WERI-Rb-1 (cell line): ENCODE measurements around the gene SBF1.

Experiments
- DNase-seq: peaks from one replicate; pipeline ENCODE4 v3.0.0-alpha.2; 2020
- H3K27ac ChIP-seq: fragments of 250-450 bp; sonication (Bioruptor Pico); 2 replicates; pipeline ENCODE4 v1.5.1; 2020; ENCODE audit warnings: mild to moderate bottlenecking, moderate library complexity
- H3K27me3 ChIP-seq: fragments of 250-450 bp; sonication (Bioruptor Pico); 2 replicates; pipeline ENCODE4 v1.5.1; 2021; ENCODE audit warnings: mild to moderate bottlenecking, low read depth, moderate library complexity; ENCODE audit not compliant: insufficient read depth, severe bottlenecking
- H3K36me3 ChIP-seq: fragments of 250-450 bp; sonication (Bioruptor Pico); 2 replicates; pipeline ENCODE4 v1.5.1; 2020; ENCODE audit warnings: mild to moderate bottlenecking, moderate library complexity
- H3K4me3 ChIP-seq: 2 replicates; pipeline ENCODE4 v1.5.1; 2011; ENCODE audit warnings: low read depth, mild to moderate bottlenecking, control low read depth, low read length
- H3K9me3 ChIP-seq: fragments of 250-450 bp; sonication (Bioruptor Pico); 2 replicates; pipeline ENCODE4 v1.5.1; 2021; ENCODE audit warnings: mild to moderate bottlenecking, moderate library complexity; ENCODE audit not compliant: severe bottlenecking
- CTCF ChIP-seq: IDR thresholded peaks from 2 replicates; pipeline ENCODE4 v1.5.1; 2011; ENCODE audit warnings: low read depth, mild to moderate bottlenecking, control low read depth, inconsistent platforms, low read length

The SBF1 gene

GRCh38 chr22:50438305-50439275 lies 36.2 kb downstream of the SBF1 start:
- H3K4me3 ChIP-seq = no peak overlapping the region
- H3K27me3 ChIP-seq = no peaks in the 10 kb centered on the region
- peaks cover 49% of the 10 kb centered on the region for H3K36me3 ChIP-seq
- DNase-seq = no peak
- no peaks in the 10 kb centered on the region for H3K9me3 ChIP-seq
- TF ChIP-seq CTCF = no peak
- no peak overlapping the region for H3K27ac ChIP-seq

- Histone ChIP-seq H3K27ac (no peak overlapping the region), H3K27me3 (no peaks in the 10 kb centered on the region), H3K36me3 (peaks cover 44% of the 10 kb centered on the region), H3K9me3 (no peaks in the 10 kb centered on the region), H3K4me3 (no peak overlapping the region)
- DNase-seq = no peak
- no peak for TF ChIP-seq CTCF
Measured at GRCh38 chr22:50437511-50438304, 37.1 kb downstream of the SBF1 start.

- peak; percentile 4 for DNase-seq
Measured at GRCh38 chr22:50436841-50437341, 37.9 kb downstream of the SBF1 start.

GRCh38 chr22:50436015-50436830 lies 38.6 kb downstream of the SBF1 start:
- no peak overlapping the region for H3K27ac ChIP-seq
- H3K27me3 ChIP-seq = no peaks in the 10 kb centered on the region
- H3K4me3 ChIP-seq = no peak overlapping the region
- peaks cover 52% of the 10 kb centered on the region for H3K36me3 ChIP-seq
- H3K9me3 ChIP-seq = no peaks in the 10 kb centered on the region
- DNase-seq = peak; percentile 6
- no peak for TF ChIP-seq CTCF

More at GRCh38 chr22:50436841-50437341, 37.9 kb downstream of the SBF1 start:
- no peaks in the 10 kb centered on the region for H3K27me3 ChIP-seq
- no peak overlapping the region for H3K4me3 ChIP-seq
- H3K36me3 ChIP-seq = peaks cover 51% of the 10 kb centered on the region
- TF ChIP-seq CTCF = no peak
- H3K9me3 ChIP-seq = no peaks in the 10 kb centered on the region
- no peak overlapping the region for H3K27ac ChIP-seq

- no peak overlapping the region for H3K27ac ChIP-seq
- H3K36me3 ChIP-seq = peaks cover 48% of the 10 kb centered on the region
- no peak overlapping the region for H3K4me3 ChIP-seq
- no peaks in the 10 kb centered on the region for H3K27me3 ChIP-seq
- H3K9me3 ChIP-seq = no peaks in the 10 kb centered on the region
- no peak for TF ChIP-seq CTCF
- peak; percentile 4 for DNase-seq
Measured at GRCh38 chr22:50435291-50436014, 39.4 kb downstream of the SBF1 start.
